Thoracic aorta (tissue), 2 donors: ENCODE data around the gene CYP46A1. TPM values are rescaled to one million over a fixed set of nuclear protein-coding genes. Genes with fewer than 3 reads are reported as not detected.
A peak's percentile ranks its signal among the peaks of the same experiment; 100 is the strongest.

Source experiments
- ATAC-seq: fragments of 150-250 bp; one replicate; pipeline ENCODE4 v1.8.0; 2017; ENCODE audit warnings: low read depth; ENCODE audit not compliant: insufficient number of reproducible peaks, low FRiP score
- DNase-seq: peaks from one replicate; pipeline ENCODE4 v3.0.0-alpha.2; 2020; ENCODE audit warnings: low spot score
- H3K27ac ChIP-seq, 2 donors: fragments of 200-600 bp; sonication (generic); 1 replicate in 1 of 2; 2 replicates in 1 of 2; pipeline ENCODE4 v1.5.1; 2016; ENCODE audit warnings: mild to moderate bottlenecking in 2 of 2, moderate library complexity in 2 of 2
- H3K27me3 ChIP-seq: fragments of 200-600 bp; sonication (generic); replicated peaks from 2 replicates; pipeline ENCODE4 v1.6.0; 2016; ENCODE audit warnings: mild to moderate bottlenecking; ENCODE audit not compliant: insufficient read depth
- H3K36me3 ChIP-seq: fragments of 200-600 bp; sonication (generic); one replicate; pipeline ENCODE4 v1.5.1; 2016
- H3K4me1 ChIP-seq, 2 donors: fragments of 200-600 bp; sonication (generic); 1 replicate in 1 of 2; 2 replicates in 1 of 2; pipeline versions ENCODE4 v1.5.1 to v1.6.0; 2016; ENCODE audit warnings: low read depth in 2 of 2, mild to moderate bottlenecking in 1 of 2; ENCODE audit not compliant: control insufficient read depth in 1 of 2
- H3K4me3 ChIP-seq: fragments of 200-600 bp; sonication (generic); 2 replicates; pipeline ENCODE4 v1.5.1; 2016; ENCODE audit warnings: mild to moderate bottlenecking
- H3K9me3 ChIP-seq: fragments of 200-600 bp; sonication (generic); 2 replicates; pipeline ENCODE4 v1.5.1; 2016
- CTCF ChIP-seq: fragments of 200-600 bp; sonication (generic); IDR thresholded peaks from one replicate; pipeline ENCODE4 v1.5.1; 2019; ENCODE audit warnings: antibody characterized with exemption
- total RNA-seq, 2 donors: library from RNA; depleted of rRNA; stranded (reverse); fragments of >200 nt; gene quantifications; one replicate each; pipeline versions ENCODE4 v1.1.0 to v1.2.3, GENCODE V29; 2016

The CYP46A1 gene
- total RNA-seq, 2 donors from 2014 or later: 0.68 to 1.3 TPM

GRCh38 chr14:99728231-99728920, 44.3 kb downstream of the CYP46A1 start:
- Histone ChIP-seq H3K27ac (no peak overlapping the region), H3K4me1 (peaks cover 5 to 20% of the 10 kb centered on the region in 2 donors), H3K4me3 (no peak overlapping the region), H3K9me3 (no peaks in the 10 kb centered on the region), H3K36me3 (no peaks in the 10 kb centered on the region), H3K27me3 (no peaks in the 10 kb centered on the region)
- TF ChIP-seq CTCF: no peak
- DNase-seq (no peak), ATAC-seq (no peak)

GRCh38 chr14:99728981-99729451, 44.9 kb downstream of the CYP46A1 start:
- H3K9me3 ChIP-seq: no peaks in the 10 kb centered on the region
- DNase-seq (no peak), ATAC-seq (no peak)
- H3K4me1 ChIP-seq: peaks cover 5 to 20% of the 10 kb centered on the region in 2 donors
- H3K36me3 ChIP-seq: no peaks in the 10 kb centered on the region
- no peak overlapping the region for H3K4me3 ChIP-seq
- no peak overlapping the region for H3K27ac ChIP-seq
- TF ChIP-seq CTCF: no peak
- no peaks in the 10 kb centered on the region for H3K27me3 ChIP-seq

- TF ChIP-seq CTCF: peak; percentile 91
- peak; percentile 59 for ATAC-seq
- no peaks in the 10 kb centered on the region for H3K27me3 ChIP-seq
- H3K4me3 ChIP-seq: peak overlapping the region; percentile 83
- H3K4me1 ChIP-seq: peaks cover 5 to 20% of the 10 kb centered on the region in 2 donors
- no peaks in the 10 kb centered on the region for H3K36me3 ChIP-seq
- no peak for DNase-seq
- H3K9me3 ChIP-seq: no peaks in the 10 kb centered on the region
- no peak overlapping the region for H3K27ac ChIP-seq
These were observed 46.1 kb downstream of the CYP46A1 start for GRCh38 chr14:99729991-99730875.

- no peak for TF ChIP-seq CTCF
- no peaks in the 10 kb centered on the region for H3K27me3 ChIP-seq
- no peaks in the 10 kb centered on the region for H3K9me3 ChIP-seq
- H3K36me3 ChIP-seq: no peaks in the 10 kb centered on the region
- no peak overlapping the region for H3K27ac ChIP-seq
- peaks cover 5 to 20% of the 10 kb centered on the region in 2 donors for H3K4me1 ChIP-seq
- ATAC-seq (no peak), DNase-seq (no peak)
- H3K4me3 ChIP-seq: peak overlapping the region; percentile 83
These were observed 46.9 kb downstream of the CYP46A1 start for GRCh38 chr14:99730876-99731546.
